GM21717 (cell line): ENCODE results near the gene ACSL1.
"Not testable (repeated sequence)": the region's sequence is repeated elsewhere in the genome, so short reads cannot be mapped to it uniquely, and the experiment has no call there.

Experiments used
- ATAC-seq: cut with Tn5 transposase; IDR thresholded peaks from one replicate; pipeline ENCODE4 v1.9.1; 2021; ENCODE audit warnings: mild to moderate bottlenecking, moderate library complexity; ENCODE audit not compliant: unreplicated experiment

The ACSL1 gene

DNA sequence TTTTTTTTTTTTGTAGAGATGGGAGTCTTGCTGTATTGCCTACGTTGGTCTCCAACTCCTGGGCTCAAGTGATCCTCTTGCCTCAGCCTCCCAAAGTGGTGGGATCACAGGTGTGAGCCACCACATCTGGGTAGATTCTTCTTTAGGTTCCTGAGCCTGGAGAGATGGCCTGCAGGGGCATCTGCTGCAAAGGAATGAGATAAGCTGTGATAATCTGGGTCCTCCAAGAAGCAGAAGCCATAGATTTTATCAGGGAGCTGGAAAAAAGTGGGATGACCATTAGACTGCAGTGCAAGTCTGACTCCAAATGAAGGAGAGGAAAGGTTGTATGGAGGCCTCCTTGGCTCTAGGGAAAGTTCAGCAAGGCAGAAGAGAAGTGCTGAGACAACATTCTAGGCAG is 19.0 kb upstream of the ACSL1 start:
- ATAC-seq: no peak

DNA sequence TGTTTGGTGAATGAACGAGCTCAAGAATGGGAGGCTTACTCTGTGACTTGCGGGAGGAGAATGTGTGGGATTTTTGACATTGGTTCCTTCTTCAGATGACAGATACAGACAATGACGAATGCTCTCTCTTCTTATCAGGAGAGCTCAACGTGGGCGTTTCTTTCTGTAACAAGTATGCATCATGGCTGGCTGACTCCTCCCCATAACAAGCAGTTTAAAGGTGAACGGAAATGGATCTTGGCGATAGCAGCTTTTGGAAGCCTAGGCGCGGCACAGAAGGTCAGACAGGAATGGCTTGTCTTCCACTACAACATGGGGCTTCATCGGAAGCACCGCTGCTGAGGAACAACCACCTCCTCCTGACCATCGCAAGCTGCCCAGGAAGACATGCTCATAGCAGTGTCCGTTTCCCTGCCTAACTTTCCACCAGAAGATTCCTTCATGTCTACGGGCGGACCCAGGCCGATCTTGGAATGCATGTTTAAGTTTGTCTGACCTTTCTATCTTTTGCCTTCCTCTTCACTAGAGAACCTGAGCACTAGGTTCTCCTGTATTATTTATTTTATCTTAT is 18.3 kb upstream of the ACSL1 start:
- ATAC-seq: no peak

DNA sequence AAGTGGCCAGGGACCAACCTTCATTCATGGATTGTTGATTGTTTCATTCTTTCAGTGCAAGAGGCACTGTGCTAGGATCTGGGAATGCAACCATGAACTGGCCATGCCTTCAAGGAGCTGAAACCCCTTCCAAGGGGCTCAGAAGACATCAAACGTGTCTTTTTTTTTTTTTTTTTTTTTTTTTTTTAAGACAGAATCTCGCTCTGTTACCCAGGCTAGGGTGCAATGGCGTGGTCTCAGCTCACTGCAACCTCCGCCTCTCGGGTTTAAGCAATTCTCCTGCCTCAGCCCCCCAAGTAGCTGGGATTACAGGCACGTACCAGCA is 13.3 kb upstream of the ACSL1 start:
- not testable (repeated sequence) for ATAC-seq

GRCh38 chr4:184838249-184839074 is 12.7 kb upstream of the ACSL1 start:
- no peak for ATAC-seq

DNA sequence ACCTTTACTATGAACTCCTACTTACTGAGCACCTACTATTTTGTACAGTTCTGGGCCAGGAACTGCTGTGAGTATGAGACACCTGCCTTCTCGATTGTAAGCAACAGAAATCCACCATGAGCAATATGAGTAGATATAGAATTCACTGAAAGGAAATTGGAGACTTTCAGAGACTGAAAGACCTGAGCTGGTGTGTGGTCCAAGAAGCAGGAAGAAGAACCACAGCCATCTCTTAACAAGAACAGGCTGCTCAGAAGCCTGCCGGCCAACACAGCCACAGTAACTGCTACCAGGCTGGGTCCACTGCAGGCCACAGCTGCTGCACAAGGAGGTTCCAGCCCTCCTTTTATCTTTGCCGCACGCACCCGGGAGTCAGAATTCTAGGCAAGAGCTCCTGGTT is 10.8 kb upstream of the ACSL1 start:
- no peak for ATAC-seq

- no peak for ATAC-seq
These were observed 7.5 kb upstream of the ACSL1 start for GRCh38 chr4:184833046-184833838.

GRCh38 chr4:184831153-184831552 is 5.4 kb upstream of the ACSL1 start:
- ATAC-seq: no peak

- peak; percentile 9 for ATAC-seq
These were observed 1.0 kb upstream of the ACSL1 start for GRCh38 chr4:184826691-184827270.

- ATAC-seq: peak; percentile 24
These were observed 450 bp downstream of the ACSL1 start for GRCh38 chr4:184825141-184825895.

DNA sequence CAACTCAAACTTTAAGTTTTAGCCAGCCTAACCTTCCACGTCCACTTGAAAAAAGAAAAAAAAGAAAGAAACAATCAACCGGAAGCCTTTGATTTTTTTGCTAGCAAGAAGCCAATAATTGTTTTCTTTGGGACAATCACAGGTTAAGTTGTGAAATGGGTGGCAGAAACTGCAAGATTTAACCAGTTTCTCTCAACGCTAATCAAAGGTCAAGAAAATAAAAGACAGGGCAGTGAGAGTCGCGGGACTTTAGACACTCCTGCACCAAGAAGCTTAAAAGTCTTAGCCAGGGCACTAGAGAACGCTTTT is 1.0 kb downstream of the ACSL1 start:
- ATAC-seq: no peak

DNA sequence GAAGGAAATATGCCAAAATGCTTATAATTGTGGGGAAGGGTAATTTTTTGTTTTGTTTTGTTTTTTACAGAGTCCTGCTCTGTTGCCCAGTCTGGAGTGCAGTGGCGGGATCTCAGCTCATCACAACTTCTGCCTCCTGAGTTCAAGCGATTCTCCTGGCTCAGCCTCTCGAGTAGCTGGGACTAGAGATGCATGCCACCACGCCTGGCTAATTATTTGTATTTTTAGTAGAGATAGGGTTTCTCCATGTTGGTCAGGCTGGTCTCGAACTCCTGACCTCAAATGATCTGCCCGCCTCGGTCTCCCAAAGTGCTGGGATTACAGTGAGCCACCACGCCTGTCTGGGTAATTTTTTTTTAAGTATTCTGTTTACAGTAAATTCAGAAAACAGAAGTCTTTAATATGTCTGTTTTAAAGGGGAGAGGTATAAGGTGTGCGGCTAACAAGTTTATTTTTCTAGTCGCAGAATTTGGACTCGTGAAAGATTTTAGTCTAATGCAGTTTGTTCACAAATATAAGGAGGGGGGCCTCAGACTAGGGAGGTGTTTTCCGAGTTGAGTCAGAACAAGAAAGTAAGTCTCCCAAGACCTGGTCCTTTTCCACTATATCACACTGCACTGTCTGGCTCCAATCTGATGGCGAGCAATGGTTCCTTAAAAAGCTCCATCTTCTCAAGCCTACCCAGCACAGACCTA is 1.5 kb downstream of the ACSL1 start:
- ATAC-seq: peak; percentile 29

- no peak for ATAC-seq
These were observed 2.8 kb downstream of the ACSL1 start for GRCh38 chr4:184823014-184823413.

DNA sequence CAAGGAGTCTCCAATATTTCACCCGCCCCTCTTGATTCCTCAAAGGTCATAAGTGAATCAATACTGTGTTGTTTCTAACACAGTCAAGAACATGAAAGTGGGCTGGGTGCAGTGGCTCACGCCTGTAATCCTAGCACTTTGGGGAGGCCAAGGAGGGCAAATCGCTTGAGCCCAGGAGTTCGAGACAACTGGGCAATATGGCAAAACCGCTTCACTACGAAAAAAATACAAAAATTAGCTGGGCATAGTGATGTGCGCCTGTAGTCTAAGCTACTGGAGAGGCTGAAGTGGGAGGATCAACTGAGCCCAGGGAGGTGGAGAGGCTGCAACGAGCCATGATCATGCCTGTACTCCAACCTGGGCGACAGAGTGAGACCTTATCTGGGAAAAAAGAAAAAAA is 3.4 kb downstream of the ACSL1 start:
- no peak for ATAC-seq

DNA sequence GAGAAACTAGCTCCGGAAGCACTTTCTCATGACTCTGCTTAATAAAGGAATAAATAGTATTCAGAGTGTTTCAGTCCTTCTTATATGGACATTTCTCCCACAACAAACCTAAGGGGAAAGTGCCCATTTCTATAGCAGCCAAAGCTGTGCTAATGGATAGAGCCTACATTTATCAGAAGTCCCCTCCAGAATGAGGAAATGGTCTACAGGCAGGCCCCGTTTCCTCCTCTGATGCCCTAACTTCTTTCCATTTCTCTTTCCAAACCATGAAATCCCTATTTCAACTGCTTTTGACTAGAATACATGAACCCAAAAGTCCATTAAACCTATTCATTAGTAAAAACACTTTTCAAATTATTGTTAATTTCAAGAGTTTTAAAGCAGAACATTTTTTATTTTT is 4.5 kb downstream of the ACSL1 start:
- ATAC-seq: no peak

DNA sequence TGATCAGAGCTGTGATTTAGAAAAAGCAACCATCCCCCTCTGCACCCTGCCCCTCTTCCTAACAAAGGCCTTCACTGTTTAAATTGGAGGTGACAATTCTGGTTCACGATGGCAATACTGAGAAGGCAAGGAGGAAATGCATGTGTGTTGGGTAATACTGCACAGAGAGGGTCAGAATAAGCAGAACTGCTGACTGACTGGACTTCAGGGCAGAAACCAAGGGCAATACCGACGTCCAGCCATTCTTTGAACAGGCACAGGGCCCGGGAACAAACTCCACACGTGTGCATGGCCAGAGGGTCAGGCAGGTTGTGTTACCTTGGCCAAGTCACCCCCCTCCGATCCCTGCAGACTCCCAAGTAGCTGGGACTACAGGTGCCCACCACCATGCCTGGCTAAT is 6.0 kb downstream of the ACSL1 start:
- ATAC-seq: no peak

- peak; percentile 49 for ATAC-seq
These were observed 7.6 kb downstream of the ACSL1 start for GRCh38 chr4:184818216-184818564.

DNA sequence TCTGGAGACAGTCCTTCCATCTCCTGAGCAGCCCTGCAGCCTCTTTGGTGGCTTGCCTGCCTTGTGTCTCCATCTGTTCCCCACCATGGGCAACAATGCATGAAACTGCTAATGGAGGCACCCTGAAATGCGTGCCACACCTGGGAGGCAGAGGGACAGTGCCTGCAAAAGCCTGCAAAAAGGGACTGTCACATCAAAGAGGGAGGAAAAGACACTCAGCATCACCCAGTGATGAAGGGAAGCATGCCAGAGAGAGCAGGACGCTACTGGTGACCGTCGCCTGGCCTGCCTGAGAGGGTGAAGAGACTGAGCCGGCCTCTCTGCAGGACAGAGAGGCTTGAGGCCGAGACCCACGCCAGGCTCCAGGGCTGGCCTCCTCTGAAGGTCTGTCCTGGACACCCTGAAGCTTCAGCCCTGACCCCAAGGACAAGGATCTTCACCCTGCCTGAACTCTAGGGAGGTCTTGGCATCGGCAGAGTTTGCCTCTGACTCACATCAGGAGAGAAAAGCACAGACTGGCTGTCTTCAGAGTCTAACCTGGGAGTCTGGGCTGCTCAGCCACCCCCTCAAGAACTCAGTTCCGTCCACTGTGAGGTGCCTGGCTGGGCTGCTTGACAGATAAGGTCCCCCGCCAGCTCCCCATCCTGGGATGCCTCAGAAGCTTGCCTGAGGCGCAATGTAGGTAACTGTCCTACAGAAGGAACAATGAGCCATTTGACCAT is 8.1 kb downstream of the ACSL1 start:
- ATAC-seq: no peak

DNA sequence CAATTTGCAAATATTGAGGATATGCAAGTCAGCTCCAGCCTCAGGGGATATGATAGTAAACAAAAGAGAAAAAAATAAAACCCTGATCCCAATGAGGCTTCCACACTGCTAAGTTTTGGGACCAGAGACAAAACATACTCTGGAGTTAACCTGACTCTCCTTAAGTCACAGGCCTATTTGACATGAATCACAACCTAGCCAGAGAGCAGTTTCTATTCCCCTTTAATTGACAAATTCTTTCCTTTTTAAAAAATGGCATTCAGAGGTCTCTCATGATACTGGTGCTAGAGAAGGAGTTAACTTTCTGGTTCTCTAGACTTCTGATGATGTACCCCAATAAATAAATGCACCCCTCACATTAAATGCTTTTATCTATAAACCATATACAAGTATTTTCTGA is 8.8 kb downstream of the ACSL1 start:
- ATAC-seq: no peak

GRCh38 chr4:184815046-184815877 is 10.5 kb downstream of the ACSL1 start:
- peak; percentile 77 for ATAC-seq
